Gastroesophageal sphincter (tissue), 4 donors: ENCODE results near the gene LEMD1. TPM values are rescaled to one million over a fixed set of nuclear protein-coding genes. Genes with fewer than 3 reads are reported as not detected.

Source experiments
- ATAC-seq: fragments of 150-250 bp; one replicate; pipeline ENCODE4 v1.9.1; 2016; ENCODE audit warnings: mild to moderate bottlenecking, moderate library complexity
- H3K27ac ChIP-seq, 4 donors: fragments of 200-600 bp; sonication (generic) in 3 of 4; 1 replicate in 3 of 4; 2 replicates in 1 of 4; pipeline ENCODE4 v1.5.1; 2016 to 2019
- H3K27me3 ChIP-seq: fragments of 200-600 bp; sonication (generic); one replicate; pipeline ENCODE4 v1.5.1; 2019
- H3K36me3 ChIP-seq, 2 donors: fragments of 200-600 bp; sonication (generic); one replicate each; pipeline ENCODE4 v1.5.1; 2019; ENCODE audit warnings: control low read depth in 1 of 2
- H3K4me1 ChIP-seq, 3 donors: fragments of 200-600 bp; sonication (generic); 1 replicate in 2 of 3; 2 replicates in 1 of 3; pipeline ENCODE4 v1.5.1; 2016 to 2019; ENCODE audit warnings: control low read depth in 2 of 3
- H3K4me3 ChIP-seq, 2 donors: fragments of 200-600 bp; sonication (generic); one replicate each; pipeline ENCODE4 v1.5.1; 2019; ENCODE audit warnings: mild to moderate bottlenecking in 1 of 2, moderate library complexity in 1 of 2
- H3K9me3 ChIP-seq, 3 donors: fragments of 200-600 bp; sonication (generic); one replicate each; pipeline ENCODE4 v1.5.1; 2017 to 2019; ENCODE audit warnings: control low read depth in 2 of 3
- EP300 ChIP-seq: sonication (generic); formaldehyde crosslinking; IDR thresholded peaks from one replicate; pipeline ENCODE4 v1.6.1; 2017; ENCODE audit warnings: antibody characterized with exemption, mild to moderate bottlenecking
- POLR2A ChIP-seq, 2 donors: fragments of 450-650 bp; IDR thresholded peaks; one replicate each; pipeline ENCODE4 v1.6.1; 2017; ENCODE audit warnings: antibody characterized with exemption in 2 of 2, mild to moderate bottlenecking in 2 of 2, moderate library complexity in 1 of 2
- POLR2AphosphoS5 ChIP-seq: sonication (generic); formaldehyde crosslinking; IDR thresholded peaks from one replicate; pipeline ENCODE4 v1.6.1; 2017; ENCODE audit warnings: antibody characterized with exemption
- WGBS, 2 donors: methylation state at CpG; one replicate each; pipeline ENCODE4 v1.1.5; 2018; ENCODE audit warnings: low coverage in 1 of 2; 5-methylcytosine and 5-hydroxymethylcytosine counted together
- total RNA-seq, 4 donors: library from RNA; depleted of rRNA; stranded (reverse); fragments of >200 nt; gene quantifications; one replicate each; pipeline ENCODE4 v1.1.0, GENCODE V29; 2016
- TF ChIP-seq, protein P1 (sequence below), 4 experiments: fragments of 200-600 bp in 2 of 4; fragments of 450-650 bp in 2 of 4; sonication (generic) in 1 of 4; IDR thresholded peaks; one replicate each; pipeline ENCODE4 v1.5.1; 2017 to 2019; ENCODE audit warnings: antibody characterized with exemption in 4 of 4, mild to moderate bottlenecking in 2 of 4, moderate library complexity in 2 of 4

The LEMD1 gene
- total RNA-seq, 4 donors from 2014 or later, result not detected

GRCh38 chr1:205353191-205353590 is 68.7 kb downstream of the LEMD1 start:
- ATAC-seq, result no peak
- Histone ChIP-seq H3K27me3 (peaks cover 29% of the 10 kb centered on the region), H3K27ac (no peak overlapping the region), H3K4me3 (no peak overlapping the region), H3K9me3 (no peaks in the 10 kb centered on the region), H3K36me3 (no peaks in the 10 kb centered on the region), H3K4me1 (peaks cover 0 to 7% (median 0%) of the 10 kb centered on the region in 3 donors)
- no peak for TF ChIP-seq POLR2A (IDR thresholded peaks at IDR 0.05)
- TF ChIP-seq EP300, result no peak
- TF ChIP-seq, protein P1, sequence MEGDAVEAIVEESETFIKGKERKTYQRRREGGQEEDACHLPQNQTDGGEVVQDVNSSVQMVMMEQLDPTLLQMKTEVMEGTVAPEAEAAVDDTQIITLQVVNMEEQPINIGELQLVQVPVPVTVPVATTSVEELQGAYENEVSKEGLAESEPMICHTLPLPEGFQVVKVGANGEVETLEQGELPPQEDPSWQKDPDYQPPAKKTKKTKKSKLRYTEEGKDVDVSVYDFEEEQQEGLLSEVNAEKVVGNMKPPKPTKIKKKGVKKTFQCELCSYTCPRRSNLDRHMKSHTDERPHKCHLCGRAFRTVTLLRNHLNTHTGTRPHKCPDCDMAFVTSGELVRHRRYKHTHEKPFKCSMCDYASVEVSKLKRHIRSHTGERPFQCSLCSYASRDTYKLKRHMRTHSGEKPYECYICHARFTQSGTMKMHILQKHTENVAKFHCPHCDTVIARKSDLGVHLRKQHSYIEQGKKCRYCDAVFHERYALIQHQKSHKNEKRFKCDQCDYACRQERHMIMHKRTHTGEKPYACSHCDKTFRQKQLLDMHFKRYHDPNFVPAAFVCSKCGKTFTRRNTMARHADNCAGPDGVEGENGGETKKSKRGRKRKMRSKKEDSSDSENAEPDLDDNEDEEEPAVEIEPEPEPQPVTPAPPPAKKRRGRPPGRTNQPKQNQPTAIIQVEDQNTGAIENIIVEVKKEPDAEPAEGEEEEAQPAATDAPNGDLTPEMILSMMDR (IDR thresholded peaks at IDR 0.05), result no peak
- no peak for TF ChIP-seq POLR2AphosphoS5
- WGBS, 2 donors, result 74 to 86% methylated on average over 4 of the region's 4 CpGs

DNA sequence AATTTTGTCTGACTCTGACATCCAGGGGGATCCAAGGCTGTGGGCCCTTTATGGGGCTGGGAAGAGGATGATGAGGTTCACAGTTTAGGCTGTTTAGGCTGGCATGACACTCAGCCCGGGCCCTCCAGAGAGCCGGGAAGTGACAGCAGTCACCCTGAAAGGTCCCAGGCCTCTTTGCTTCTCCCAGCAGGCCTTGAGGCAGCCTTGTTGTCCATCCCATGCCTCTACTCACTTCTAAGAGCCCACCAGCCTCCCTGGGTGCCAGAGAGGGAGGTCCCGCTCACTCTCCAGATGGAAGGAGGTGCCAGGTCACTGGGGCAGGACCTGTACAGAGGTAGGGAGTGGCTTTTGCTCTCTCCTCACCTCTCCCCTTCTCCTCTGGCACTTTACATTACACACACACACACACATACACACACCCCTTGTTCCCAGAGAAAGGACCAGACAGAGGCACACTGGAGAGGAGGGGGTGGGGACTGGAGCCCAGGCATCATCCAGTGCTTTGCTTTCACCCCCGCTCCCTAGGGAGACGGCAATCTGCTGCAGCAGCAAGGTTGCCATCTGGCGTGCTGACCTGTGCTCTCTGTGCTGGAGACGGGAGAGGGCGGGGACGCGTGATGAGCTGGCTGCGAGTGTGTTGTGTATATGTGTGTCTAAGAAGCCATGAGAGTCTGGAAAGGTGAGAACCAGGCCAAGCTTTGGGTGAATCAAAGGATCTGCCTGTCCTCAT is 69.7 kb downstream of the LEMD1 start:
- no peaks in the 10 kb centered on the region for H3K36me3 ChIP-seq
- no peak overlapping the region for H3K27ac ChIP-seq
- H3K9me3 ChIP-seq, result no peaks in the 10 kb centered on the region
- peak; percentile 17 for ATAC-seq
- TF ChIP-seq EP300 (no peak), POLR2AphosphoS5 (no peak), POLR2A (IDR thresholded peaks at IDR 0.05) (no peak)
- TF ChIP-seq, protein P1 (IDR thresholded peaks at IDR 0.05), result no peak
- H3K4me1 ChIP-seq, result peaks cover 0 to 7% (median 0%) of the 10 kb centered on the region in 3 donors
- H3K4me3 ChIP-seq, result no peak overlapping the region
- WGBS, 2 donors, result 72% methylated on average over 5 of the region's 11 CpGs; no CpG with 5 or more reads in 1 of the 2 donors
- peaks cover 29% of the 10 kb centered on the region for H3K27me3 ChIP-seq

DNA sequence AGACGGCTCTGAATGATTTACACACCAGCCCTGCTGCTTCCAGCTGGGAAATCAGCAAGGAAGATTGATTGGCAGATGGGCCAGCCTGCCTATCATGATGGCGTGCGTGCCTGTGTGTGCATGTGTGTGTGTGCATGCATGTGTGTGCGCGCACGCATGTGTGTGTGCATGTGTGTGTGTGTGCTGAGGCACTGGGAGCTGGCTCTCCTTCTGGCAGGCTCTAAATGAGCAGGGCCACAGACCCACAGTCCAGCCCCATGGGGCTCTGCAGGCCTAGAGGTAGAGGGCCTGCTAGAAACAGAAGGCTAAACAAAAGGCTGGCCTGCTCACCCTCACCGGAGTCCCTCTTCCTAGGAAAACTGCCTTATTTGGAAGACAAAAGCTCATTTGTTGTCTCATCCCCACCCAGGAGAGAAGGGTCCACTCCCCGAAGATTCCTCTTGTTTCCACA is 71.1 kb downstream of the LEMD1 start:
- ATAC-seq, result no peak
- 41 to 76% methylated on average over 3 to 7 of the region's 8 CpGs for WGBS, 2 donors
- Histone ChIP-seq H3K9me3 (no peaks in the 10 kb centered on the region), H3K4me1 (no peaks in the 10 kb centered on the region), H3K36me3 (no peaks in the 10 kb centered on the region), H3K27ac (no peak overlapping the region), H3K4me3 (no peak overlapping the region), H3K27me3 (peaks cover 29% of the 10 kb centered on the region)
- TF ChIP-seq POLR2A (IDR thresholded peaks at IDR 0.05) (no peak), POLR2AphosphoS5 (no peak), EP300 (no peak)
- TF ChIP-seq, protein P1 (IDR thresholded peaks at IDR 0.05), result no peak

- Histone ChIP-seq H3K4me3 (no peak overlapping the region), H3K27ac (no peak overlapping the region), H3K27me3 (peaks cover 34% of the 10 kb centered on the region), H3K4me1 (no peaks in the 10 kb centered on the region), H3K9me3 (no peaks in the 10 kb centered on the region), H3K36me3 (no peaks in the 10 kb centered on the region)
- WGBS, 2 donors, result 91% methylated on average over 1 of the region's 4 CpGs; no CpG with 5 or more reads in 1 of the 2 donors
- ATAC-seq, result no peak
- TF ChIP-seq, protein P1 (IDR thresholded peaks at IDR 0.05), result no peak
- no peak for TF ChIP-seq POLR2AphosphoS5
- no peak for TF ChIP-seq POLR2A (IDR thresholded peaks at IDR 0.05)
- TF ChIP-seq EP300, result no peak
Measured at GRCh38 chr1:205350124-205350523, 71.7 kb downstream of the LEMD1 start.
